ACC112 (cell line): ENCODE results near the gene PILRA.

Experiments used
- H2AFZ ChIP-seq: fragments of 200-600 bp; sonication (generic); one replicate; pipeline ENCODE4 v1.6.0; 2017; ENCODE audit warnings: antibody characterized with exemption, low read length; ENCODE audit not compliant: unreplicated experiment
- H3K27ac ChIP-seq: fragments of 200-600 bp; sonication (generic); 2 replicates; pipeline ENCODE4 v1.5.1; 2014; ENCODE audit warnings: low read depth, mild to moderate bottlenecking, antibody characterized with exemption, low read length, moderate library complexity
- H3K27me3 ChIP-seq: fragments of 200-600 bp; sonication (generic); 2 replicates; pipeline ENCODE4 v1.6.1; 2014; ENCODE audit warnings: mild to moderate bottlenecking, antibody characterized with exemption, low read length, moderate library complexity, mixed read lengths; ENCODE audit not compliant: insufficient read depth
- H3K36me3 ChIP-seq: fragments of 200-600 bp; sonication (generic); 2 replicates; pipeline ENCODE4 v1.6.1; 2016; ENCODE audit warnings: mild to moderate bottlenecking, antibody characterized with exemption, low read length, moderate library complexity, mixed read lengths; ENCODE audit not compliant: insufficient read depth
- H3K4me1 ChIP-seq: fragments of 200-600 bp; sonication (generic); one replicate; pipeline ENCODE4 v1.6.1; 2016; ENCODE audit warnings: low read length, mixed read lengths; ENCODE audit not compliant: insufficient read depth, unreplicated experiment, control insufficient read depth
- H3K4me3 ChIP-seq: fragments of 200-600 bp; sonication (generic); 2 replicates; pipeline ENCODE4 v1.5.1; 2014; ENCODE audit warnings: mild to moderate bottlenecking, low read depth, low read length
- H3K79me2 ChIP-seq: fragments of 200-600 bp; sonication (generic); one replicate; pipeline ENCODE4 v1.6.0; 2016; ENCODE audit warnings: low read length; ENCODE audit not compliant: control insufficient read depth, unreplicated experiment, insufficient read depth

PILRA gene

GRCh38 chr7:100429637-100430492, 56.6 kb downstream of the PILRA start, which contains the start of gene MEPCE:
MEPCE (plus strand) TSS chr7:100429831; CDS start chr7:100430019, 188 bp downstream.
- H3K4me3 ChIP-seq: peak within 1 kb of the TSS; percentile 80
- H3K79me2 ChIP-seq: peaks cover 34% of the 10 kb centered on the region
- H3K4me1 ChIP-seq: peaks cover 28% of the 10 kb centered on the region
- peak within 1 kb of the TSS; percentile 95 for H3K27ac ChIP-seq
- no peaks in the 10 kb centered on the region for H3K27me3 ChIP-seq
- no peak within 1 kb of the TSS for H2AFZ ChIP-seq
- H3K36me3 ChIP-seq: 0 out of 2 replicates have a peak, but pooled peaks cover 8% of the 10 kb centered on the region

- Histone ChIP-seq H3K4me3 (peak overlapping the region; percentile 80), H3K79me2 (peaks cover 41% of the 10 kb centered on the region), H3K27ac (peak overlapping the region; percentile 95), H3K36me3 (0 out of 2 replicates have a peak, but pooled peaks cover 8% of the 10 kb centered on the region), H3K4me1 (peaks cover 30% of the 10 kb centered on the region), H3K27me3 (no peaks in the 10 kb centered on the region), H2AFZ (no peak overlapping the region)
These were observed 57.4 kb downstream of the PILRA start for GRCh38 chr7:100430493-100431285.

GRCh38 chr7:100431286-100431735, 58.0 kb downstream of the PILRA start:
- no peaks in the 10 kb centered on the region for H3K27me3 ChIP-seq
- H2AFZ ChIP-seq: no peak overlapping the region
- H3K27ac ChIP-seq: no peak overlapping the region
- peaks cover 44% of the 10 kb centered on the region for H3K79me2 ChIP-seq
- H3K36me3 ChIP-seq: 0 out of 2 replicates have a peak, but pooled peaks cover 8% of the 10 kb centered on the region
- H3K4me1 ChIP-seq: peaks cover 30% of the 10 kb centered on the region
- H3K4me3 ChIP-seq: peak overlapping the region; percentile 80

- peaks cover 44% of the 10 kb centered on the region for H3K79me2 ChIP-seq
- no peak overlapping the region for H3K27ac ChIP-seq
- H2AFZ ChIP-seq: no peak overlapping the region
- 0 out of 2 replicates have a peak, but pooled peaks cover 8% of the 10 kb centered on the region for H3K36me3 ChIP-seq
- H3K4me1 ChIP-seq: peaks cover 30% of the 10 kb centered on the region
- H3K4me3 ChIP-seq: peak overlapping the region; percentile 80
- H3K27me3 ChIP-seq: no peaks in the 10 kb centered on the region
These were observed 58.8 kb downstream of the PILRA start for GRCh38 chr7:100432053-100432452.

GRCh38 chr7:100432621-100433275, 59.5 kb downstream of the PILRA start:
- 0 out of 2 replicates have a peak, but pooled peaks cover 8% of the 10 kb centered on the region for H3K36me3 ChIP-seq
- no peak overlapping the region for H3K27ac ChIP-seq
- H3K4me1 ChIP-seq: peaks cover 28% of the 10 kb centered on the region
- H3K27me3 ChIP-seq: no peaks in the 10 kb centered on the region
- H3K4me3 ChIP-seq: peak overlapping the region; percentile 80; the same call in 1 of the 2 replicates
- H3K79me2 ChIP-seq: peaks cover 44% of the 10 kb centered on the region
- no peak overlapping the region for H2AFZ ChIP-seq

- H3K27ac ChIP-seq: no peak overlapping the region
- H3K4me3 ChIP-seq: no peak overlapping the region
- H3K27me3 ChIP-seq: no peaks in the 10 kb centered on the region
- H3K36me3 ChIP-seq: 0 out of 2 replicates have a peak, but pooled peaks cover 8% of the 10 kb centered on the region
- H3K79me2 ChIP-seq: peaks cover 44% of the 10 kb centered on the region
- peaks cover 26% of the 10 kb centered on the region for H3K4me1 ChIP-seq
- no peak overlapping the region for H2AFZ ChIP-seq
These were observed 59.9 kb downstream of the PILRA start for GRCh38 chr7:100433276-100433591.

GRCh38 chr7:100433592-100434296, 60.5 kb downstream of the PILRA start:
- Histone ChIP-seq H3K36me3 (0 out of 2 replicates have a peak, but pooled peaks cover 8% of the 10 kb centered on the region), H3K4me3 (no peak overlapping the region), H3K79me2 (peaks cover 44% of the 10 kb centered on the region), H3K4me1 (peaks cover 26% of the 10 kb centered on the region), H2AFZ (no peak overlapping the region), H3K27me3 (no peaks in the 10 kb centered on the region), H3K27ac (no peak overlapping the region)

GRCh38 chr7:100434297-100435144, 61.2 kb downstream of the PILRA start:
- peaks cover 44% of the 10 kb centered on the region for H3K79me2 ChIP-seq
- H3K27me3 ChIP-seq: no peaks in the 10 kb centered on the region
- peaks cover 26% of the 10 kb centered on the region for H3K4me1 ChIP-seq
- no peak overlapping the region for H3K27ac ChIP-seq
- H2AFZ ChIP-seq: no peak overlapping the region
- peak overlapping the region; percentile 88 for H3K4me3 ChIP-seq
- H3K36me3 ChIP-seq: 0 out of 2 replicates have a peak, but pooled peaks cover 8% of the 10 kb centered on the region
